Stimulated activated CD8-positive, alpha-beta memory T cell treated with anti-CD3 and anti-CD28 coated beads, Interleukin-15, amount 100 ng/mL, for 48 hours (primary cell): ENCODE results near the gene PPP1R15B.

ENCODE experiments used
- DNase-seq, 2 donors: peaks; one replicate each; pipeline ENCODE4 v3.0.0-alpha.2; 2020; ENCODE audit warnings: low read depth in 2 of 2

Gene PPP1R15B

GRCh38 chr1:204367193-204367858 is 44.3 kb downstream of the PPP1R15B start:
- no peak for DNase-seq

GRCh38 chr1:204366759-204367158 is 44.9 kb downstream of the PPP1R15B start:
- no peak for DNase-seq

- DNase-seq = peak; percentile 63 to 65
Observed at GRCh38 chr1:204363335-204364114, 48.1 kb downstream of the PPP1R15B start.

- DNase-seq = no peak
Observed at GRCh38 chr1:204362984-204363334, 48.7 kb downstream of the PPP1R15B start.

DNA sequence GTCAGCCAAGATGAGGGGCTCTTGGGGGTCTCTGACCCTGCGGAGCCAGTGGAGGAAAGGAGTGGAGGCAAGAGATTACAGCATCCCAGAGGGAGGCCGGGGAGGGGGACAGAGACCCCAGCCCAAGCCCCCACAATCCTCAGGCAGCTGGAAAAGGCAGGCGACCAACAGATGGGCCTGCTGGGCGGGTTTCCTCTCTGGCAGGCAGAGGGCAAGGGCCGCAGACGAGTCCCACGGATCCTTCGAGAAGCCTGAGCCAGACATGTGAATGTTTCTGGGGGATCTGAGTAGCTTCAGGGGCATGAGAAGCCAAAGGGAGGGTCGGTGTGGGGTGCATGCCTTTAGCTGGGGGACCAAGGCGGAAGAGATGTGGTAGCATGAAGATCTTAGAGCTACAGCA is 49.8 kb downstream of the PPP1R15B start:
- no peak for DNase-seq

DNA sequence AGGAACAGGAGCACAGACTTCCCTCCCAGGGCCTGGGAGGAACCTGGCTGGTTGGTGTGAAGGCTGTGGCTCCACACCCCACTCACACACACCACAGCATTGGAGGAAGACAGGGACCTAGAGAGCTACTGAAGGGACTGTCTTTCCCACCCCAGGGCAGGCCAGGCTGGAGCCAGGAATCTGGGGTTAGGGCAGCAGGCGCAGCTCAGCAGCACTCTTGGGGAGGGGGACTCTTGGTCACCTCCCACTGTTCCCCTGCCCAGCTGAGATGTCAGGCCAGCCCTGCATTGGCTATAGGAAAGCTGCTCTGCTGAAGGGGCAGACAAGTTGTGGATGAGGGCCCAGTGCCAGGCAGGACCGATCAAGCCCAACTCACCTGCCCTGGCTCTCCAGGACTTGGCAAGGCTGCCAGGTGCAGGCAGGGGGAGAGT is 50.3 kb downstream of the PPP1R15B start:
- no peak for DNase-seq

- DNase-seq = no peak
Observed at GRCh38 chr1:204360314-204360713, 51.3 kb downstream of the PPP1R15B start.

DNA sequence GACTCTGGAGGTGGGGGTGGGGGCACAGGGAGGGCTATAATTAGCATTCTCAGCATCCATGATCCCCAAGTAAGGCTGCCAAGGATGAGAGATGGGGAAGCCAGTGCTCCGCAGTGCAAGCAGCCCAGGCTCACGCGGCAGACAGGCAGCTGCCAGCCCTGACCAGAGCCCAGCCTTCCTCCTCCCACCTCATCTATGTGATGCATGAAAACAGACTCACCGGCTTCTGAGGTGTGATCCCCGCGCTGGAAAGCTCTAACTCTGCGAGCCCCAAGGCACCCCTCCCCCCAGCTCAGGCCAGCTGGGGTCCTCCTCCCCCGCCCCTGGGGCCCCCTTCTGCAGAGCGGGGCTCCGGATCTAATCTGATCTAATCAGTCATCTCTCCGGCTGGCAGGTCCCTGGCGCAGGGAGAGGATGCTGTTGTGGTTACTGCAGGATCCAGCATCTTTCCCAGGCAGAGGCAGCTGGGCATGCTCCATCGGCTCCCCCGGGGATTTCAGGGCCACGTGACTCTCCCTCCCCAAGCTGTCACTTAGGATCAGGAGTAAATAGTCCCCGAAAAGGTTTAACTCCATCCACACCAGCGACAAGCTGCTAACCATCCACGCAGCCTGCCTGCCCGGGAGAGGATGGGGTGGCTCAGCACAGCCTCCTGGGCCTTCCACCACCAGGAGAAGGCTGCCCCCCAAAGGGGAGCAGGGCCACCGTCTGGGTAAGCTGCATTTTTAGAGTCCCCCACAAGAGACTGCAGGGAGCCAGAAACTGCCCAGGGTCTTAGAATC is 52.0 kb downstream of the PPP1R15B start, which contains the start of gene PLEKHA6:
PLEKHA6 (minus strand) TSS at position 456 of the 782 bp plus-strand sequence. CDS start 86,202 bp downstream, outside the sequence.
- DNase-seq = no peak

- DNase-seq = no peak
Observed at GRCh38 chr1:204359131-204359473, 52.5 kb downstream of the PPP1R15B start.

DNA sequence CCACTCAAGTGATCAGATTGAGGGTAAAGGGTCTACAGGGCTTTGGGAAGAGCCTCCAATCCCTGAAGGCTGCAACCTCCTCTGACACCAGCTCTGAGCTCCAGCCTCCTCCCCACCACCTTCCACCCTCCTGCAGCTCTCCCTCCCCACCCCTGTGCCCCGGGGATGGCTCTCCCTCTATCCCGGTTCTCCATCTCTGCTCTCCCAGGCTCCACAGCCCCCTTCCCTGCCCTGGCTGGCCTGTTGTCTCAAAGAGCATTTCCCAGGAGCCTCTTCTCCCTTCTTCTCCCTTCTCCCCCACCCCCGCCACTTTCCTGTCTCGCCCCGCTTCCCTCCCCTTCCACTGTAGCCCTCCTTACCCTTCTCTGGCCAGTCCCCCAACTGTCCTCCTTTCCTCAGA is 53.0 kb downstream of the PPP1R15B start:
- DNase-seq = no peak

DNA sequence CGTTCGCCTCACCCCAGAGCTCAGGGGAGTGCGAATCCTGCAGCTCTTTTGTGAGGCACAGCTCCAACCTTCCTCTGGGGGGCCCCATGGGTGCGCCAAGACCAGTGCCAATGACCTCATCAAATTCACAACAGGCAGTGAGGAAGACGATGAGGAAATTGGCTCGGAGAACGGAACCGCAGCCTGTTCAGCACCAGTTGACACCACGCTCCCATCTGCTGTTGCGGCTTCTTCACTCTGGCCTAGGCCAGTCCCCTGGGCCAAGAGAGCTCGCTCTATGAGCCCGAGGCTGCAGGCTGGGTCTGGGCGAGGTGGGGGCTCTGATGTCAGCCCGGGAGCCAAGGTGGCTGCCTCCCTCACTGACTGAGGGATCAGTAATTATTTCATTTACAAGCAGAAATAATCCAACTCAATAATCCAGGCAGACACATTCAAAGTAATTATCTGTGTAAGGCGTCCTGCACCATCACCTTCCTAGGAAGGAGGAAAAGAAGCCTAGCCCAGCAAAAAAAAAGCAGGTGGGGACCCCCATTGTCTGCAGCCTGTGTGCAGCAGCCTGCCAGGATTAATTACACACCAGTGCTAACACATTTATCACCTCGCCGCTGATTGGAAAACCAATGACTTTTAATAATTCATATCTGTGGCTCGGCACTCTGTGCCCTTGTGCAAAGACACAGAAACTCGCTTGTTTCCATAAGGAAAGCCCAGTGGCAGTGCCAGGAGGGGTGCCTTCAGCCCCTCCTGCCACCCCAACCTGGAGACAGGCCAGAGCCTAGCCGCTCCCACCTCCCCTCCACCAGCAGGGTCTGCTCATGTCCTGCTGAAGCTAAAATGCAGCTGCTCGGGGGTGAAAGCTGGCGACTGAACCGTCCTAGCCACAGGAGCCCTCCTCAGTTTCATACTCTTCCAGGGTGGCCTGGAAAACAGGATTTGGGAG is 53.8 kb downstream of the PPP1R15B start:
- DNase-seq = no peak

DNA sequence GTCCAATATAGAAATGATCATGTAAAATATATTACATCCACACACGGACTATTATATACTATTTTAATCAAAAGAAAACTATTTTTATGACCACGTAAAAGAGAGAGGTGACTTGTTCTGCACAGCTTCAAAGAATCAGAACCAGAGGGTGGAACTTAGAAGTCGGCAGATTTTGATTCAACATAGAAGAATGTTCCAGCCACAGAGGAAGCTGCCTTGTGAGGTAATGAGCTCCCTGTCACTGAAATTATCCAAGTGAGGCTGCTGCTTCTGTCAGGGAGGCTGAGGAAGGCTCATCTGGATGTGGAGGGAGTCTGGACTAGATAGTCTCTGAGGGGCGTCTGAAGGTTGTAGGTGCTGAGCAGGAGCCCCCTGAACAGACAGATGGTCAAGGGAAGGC is 54.6 kb downstream of the PPP1R15B start:
- DNase-seq = no peak

- no peak for DNase-seq
Observed at GRCh38 chr1:204355913-204356312, 55.7 kb downstream of the PPP1R15B start.

DNA sequence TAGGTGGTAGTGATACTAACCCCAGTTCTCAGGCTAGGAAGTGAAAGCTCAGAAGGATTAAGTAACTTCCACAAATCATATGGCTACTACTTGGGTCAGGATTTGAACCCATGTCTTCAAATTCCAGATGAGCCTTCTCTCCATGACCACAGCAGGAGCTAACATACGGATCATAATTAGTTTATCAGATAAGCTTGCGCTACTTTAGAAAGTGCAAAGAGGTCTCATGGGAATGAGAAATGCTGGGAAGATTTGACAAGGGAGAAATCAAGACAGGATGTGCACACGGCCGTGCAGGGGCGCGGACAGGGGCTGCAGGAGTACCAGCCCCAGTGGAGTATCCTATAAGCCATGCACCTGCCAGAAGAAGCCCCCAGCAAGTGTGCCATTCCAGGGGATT is 57.0 kb downstream of the PPP1R15B start:
- no peak for DNase-seq
